HEK293 (cell line): ENCODE results near the gene PDP2.

ENCODE experiments used
- CTCF ChIA-PET: fragments of 350-600 bp; formaldehyde crosslinking; extraction: SDS; loops from one replicate; lab custom pipeline; 2021; ENCODE audit warnings: antibody characterized with exemption; lab: Yijun Ruan, JAX
- POLR2A ChIA-PET: fragments of 300-600 bp; formaldehyde crosslinking; extraction: SDS; loops from one replicate; lab custom pipeline; 2020; ENCODE audit warnings: antibody characterized with exemption, inconsistent platforms; lab: Yijun Ruan, JAX
- H3K27ac ChIP-seq: fragments of 200-500 bp; sonication (Bioruptor generic); 2 replicates; pipeline ENCODE4 v1.5.1; 2014; ENCODE audit warnings: low read depth, low read length, control low read depth, inconsistent platforms; ENCODE audit errors: extremely low read depth
- H3K36me3 ChIP-seq, 2 experiments: fragments of 200-500 bp in 1 of 2; sonication (Bioruptor generic) in 1 of 2; 1 replicate in 1 of 2; 2 replicates in 1 of 2; pipeline ENCODE4 v1.5.1; 2014 to 2017; ENCODE audit warnings: inconsistent platforms in 2 of 2, low read length in 2 of 2; ENCODE audit not compliant: control insufficient read depth in 2 of 2, insufficient read depth in 1 of 2
- H3K4me1 ChIP-seq: fragments of 200-500 bp; sonication (Bioruptor generic); 2 replicates; pipeline ENCODE4 v1.5.1; 2014; ENCODE audit warnings: mild to moderate bottlenecking, low read length, inconsistent platforms; ENCODE audit not compliant: control insufficient read depth, insufficient read depth
- H3K4me3 ChIP-seq: 2 replicates; pipeline ENCODE4 v1.5.1; 2011; ENCODE audit warnings: low read depth, mild to moderate bottlenecking, control low read depth, low read length, moderate library complexity
- H3K9me3 ChIP-seq: fragments of 200-500 bp; sonication (Bioruptor generic); 2 replicates; pipeline ENCODE4 v1.5.1; 2014; ENCODE audit warnings: low read depth, low read length, inconsistent platforms; ENCODE audit not compliant: control insufficient read depth, insufficient read depth
- FEZF1 ChIP-seq: fragments of 450-650 bp; formaldehyde crosslinking; IDR thresholded peaks from 2 replicates; pipeline ENCODE4 v1.5.1; 2016; ENCODE audit warnings: missing biosample characterization, missing genetic modification characterization
- KLF1 ChIP-seq: fragments of 450-650 bp; formaldehyde crosslinking; IDR thresholded peaks from 2 replicates; pipeline ENCODE4 v1.5.1; 2016; ENCODE audit warnings: missing biosample characterization, missing genetic modification characterization
- PATZ1 ChIP-seq: fragments of 450-650 bp; formaldehyde crosslinking; IDR thresholded peaks from 2 replicates; pipeline ENCODE4 v1.5.1; 2016; ENCODE audit warnings: missing biosample characterization, missing genetic modification characterization
- REPIN1 ChIP-seq: fragments of 450-650 bp; formaldehyde crosslinking; IDR thresholded peaks from 2 replicates; pipeline ENCODE4 v1.5.1; 2017; ENCODE audit warnings: missing biosample characterization, missing genetic modification characterization, low read depth
- ZBTB11 ChIP-seq: fragments of 450-650 bp; formaldehyde crosslinking; conservative IDR thresholded peaks from 2 replicates; pipeline ENCODE4 v1.5.1; 2016; ENCODE audit warnings: low read depth, missing biosample characterization, missing genetic modification characterization
- ZBTB17 ChIP-seq: fragments of 450-650 bp; formaldehyde crosslinking; IDR thresholded peaks from 2 replicates; pipeline ENCODE4 v1.5.1; 2016; ENCODE audit warnings: missing biosample characterization, missing genetic modification characterization
- ZBTB44 ChIP-seq: fragments of 450-650 bp; IDR thresholded peaks from 2 replicates; pipeline ENCODE4 v1.5.1; 2018; ENCODE audit warnings: missing biosample characterization, mild to moderate bottlenecking, missing genetic modification characterization
- ZFP3 ChIP-seq: fragments of 450-650 bp; formaldehyde crosslinking; IDR thresholded peaks from 2 replicates; pipeline ENCODE4 v1.5.1; 2016; ENCODE audit warnings: low read depth, missing biosample characterization, missing genetic modification characterization
- ZNF10 ChIP-seq: fragments of 450-650 bp; formaldehyde crosslinking; IDR thresholded peaks from 2 replicates; pipeline ENCODE4 v1.5.1; 2017; ENCODE audit warnings: missing biosample characterization, missing genetic modification characterization
- ZNF114 ChIP-seq: fragments of 450-650 bp; formaldehyde crosslinking; IDR thresholded peaks from 2 replicates; pipeline ENCODE4 v1.5.0; 2017; ENCODE audit warnings: missing biosample characterization, missing genetic modification characterization
- ZNF132 ChIP-seq: fragments of 450-650 bp; formaldehyde crosslinking; IDR thresholded peaks from 2 replicates; pipeline ENCODE4 v1.5.1; 2017; ENCODE audit warnings: missing biosample characterization, missing genetic modification characterization, borderline replicate concordance
- ZNF133 ChIP-seq: fragments of 450-650 bp; formaldehyde crosslinking; IDR thresholded peaks from 2 replicates; pipeline ENCODE4 v1.5.1; 2016; ENCODE audit warnings: missing biosample characterization, missing genetic modification characterization
- ZNF184 ChIP-seq: fragments of 450-650 bp; IDR thresholded peaks from 2 replicates; pipeline ENCODE4 v1.5.1; 2018; ENCODE audit warnings: missing biosample characterization, mild to moderate bottlenecking, missing genetic modification characterization
- ZNF211 ChIP-seq: fragments of 450-650 bp; formaldehyde crosslinking; IDR thresholded peaks from 2 replicates; pipeline ENCODE4 v1.5.1; 2016; ENCODE audit warnings: low read depth, missing biosample characterization, missing genetic modification characterization
- ZNF404 ChIP-seq: fragments of 450-650 bp; formaldehyde crosslinking; IDR thresholded peaks from 2 replicates; pipeline ENCODE4 v1.5.1; 2017; ENCODE audit warnings: missing biosample characterization, missing genetic modification characterization
- ZNF426 ChIP-seq: fragments of 450-650 bp; formaldehyde crosslinking; IDR thresholded peaks from 2 replicates; pipeline ENCODE4 v1.5.1; 2017; ENCODE audit warnings: missing biosample characterization, missing genetic modification characterization, mild to moderate bottlenecking, inconsistent platforms, moderate library complexity
- ZNF433 ChIP-seq: fragments of 450-650 bp; formaldehyde crosslinking; IDR thresholded peaks from 2 replicates; pipeline ENCODE4 v1.5.1; 2016; ENCODE audit warnings: missing biosample characterization, missing genetic modification characterization, low read depth
- ZNF473 ChIP-seq: fragments of 450-650 bp; formaldehyde crosslinking; IDR thresholded peaks from 2 replicates; pipeline ENCODE4 v1.5.1; 2017; ENCODE audit warnings: missing biosample characterization, missing genetic modification characterization
- ZNF510 ChIP-seq: fragments of 450-650 bp; formaldehyde crosslinking; IDR thresholded peaks from 2 replicates; pipeline ENCODE4 v1.5.1; 2018; ENCODE audit warnings: mild to moderate bottlenecking, missing genetic modification characterization, missing biosample characterization; ENCODE audit not compliant: insufficient replicate concordance
- ZNF513 ChIP-seq: fragments of 450-650 bp; IDR thresholded peaks from 2 replicates; pipeline ENCODE4 v1.5.1; 2018; ENCODE audit warnings: missing biosample characterization, missing genetic modification characterization
- ZNF544 ChIP-seq: fragments of 450-650 bp; formaldehyde crosslinking; IDR thresholded peaks from 2 replicates; pipeline ENCODE4 v1.5.0; 2017; ENCODE audit warnings: missing biosample characterization, missing genetic modification characterization
- ZNF610 ChIP-seq: fragments of 450-650 bp; formaldehyde crosslinking; IDR thresholded peaks from 2 replicates; pipeline ENCODE4 v1.5.1; 2016; ENCODE audit warnings: missing biosample characterization, missing genetic modification characterization, borderline replicate concordance
- ZXDB ChIP-seq: fragments of 450-650 bp; formaldehyde crosslinking; IDR thresholded peaks from 2 replicates; pipeline ENCODE4 v1.5.1; 2016; ENCODE audit warnings: missing biosample characterization, missing genetic modification characterization

The PDP2 gene

GRCh38 chr16:66891360-66891759 is 11.0 kb downstream of the PDP2 start:
- TF ChIP-seq ZNF426 (tag by site-specific recombination) (no peak), ZNF473 (tag by site-specific recombination) (no peak), ZNF184 (tag by site-specific recombination) (no peak), ZNF133 (tag by site-specific recombination) (no peak), PATZ1 (no peak), FEZF1 (tag by site-specific recombination) (no peak), ZBTB11 (tag by site-specific recombination) (no peak), ZXDB (tag by site-specific recombination) (no peak), ZNF404 (tag by site-specific recombination) (no peak), ZBTB17 (tag by site-specific recombination) (no peak), ZNF211 (tag by site-specific recombination) (no peak), ZNF610 (tag by site-specific recombination) (no peak), ZFP3 (tag by site-specific recombination) (no peak), ZNF510 (tag by site-specific recombination) (no peak), ZBTB44 (tag by site-specific recombination) (no peak), REPIN1 (no peak)
- TF ChIP-seq, all 188 proteins: peak for 0
- Histone ChIP-seq H3K4me3 (no peak overlapping the region), H3K27ac (no peak overlapping the region), H3K4me1 (peaks cover 8% of the 10 kb centered on the region), H3K36me3 (peaks cover 9 to 16% of the 10 kb centered on the region in 2 experiments; a peak in 2 of 3 replicates), H3K9me3 (no peaks in the 10 kb centered on the region)
- ChIA-PET CTCF (interaction anchor here (0.6 to 17.9 kb wide), 7 partner anchors 9 to 264 kb away, joined by 3 to 268 read pairs (median 5); partner anchors contain the start of genes CDH16 and RRAD), POLR2A (no interaction called here)

- H3K4me1 ChIP-seq: peaks cover 5% of the 10 kb centered on the region
- CTCF ChIA-PET: interaction anchor here (0.6 to 17.9 kb wide), 8 partner anchors 9 to 209 kb away, joined by 3 to 268 read pairs (median 4); partner anchors contain the start of genes CDH16 and RRAD
- peaks cover 9 to 11% of the 10 kb centered on the region in 2 experiments; a peak in 2 of 3 replicates for H3K36me3 ChIP-seq
- H3K9me3 ChIP-seq: no peaks in the 10 kb centered on the region
- no peak overlapping the region for H3K4me3 ChIP-seq
- TF ChIP-seq ZXDB (tag by site-specific recombination): no peak
- no peak for TF ChIP-seq ZNF132
- no peak for TF ChIP-seq REPIN1
- no peak for TF ChIP-seq ZNF433
- TF ChIP-seq ZNF544: no peak
- TF ChIP-seq ZNF114 (tag by site-specific recombination): no peak
- no peak for TF ChIP-seq PATZ1
- TF ChIP-seq ZNF10: no peak
- TF ChIP-seq KLF1 (tag by site-specific recombination): no peak
- TF ChIP-seq ZNF513 (tag by site-specific recombination): no peak
- no peak overlapping the region for H3K27ac ChIP-seq
- POLR2A ChIA-PET: interaction anchor here (0.7 to 1.4 kb wide), 4 partner anchors 11 to 362 kb away, joined by 3 to 6 read pairs (median 4); no protein-coding TSS in a partner anchor
Measured at GRCh38 chr16:66891797-66892196, 11.5 kb downstream of the PDP2 start.
